Thoracic aorta (tissue), 2 donors: ENCODE data around the gene KRTAP9-6. TPM values are rescaled to one million over a fixed set of nuclear protein-coding genes. Genes with fewer than 3 reads are reported as not detected.

Source experiments
- total RNA-seq, 2 donors: library from RNA; depleted of rRNA; stranded (reverse); fragments of >200 nt; gene quantifications; one replicate each; pipeline versions ENCODE4 v1.1.0 to v1.2.3, GENCODE V29; 2016

The KRTAP9-6 gene
- total RNA-seq, 2 donors from 2014 or later: not detected

Other genes starting within 250 kb of the KRTAP9-6 start
- gene KRTAP1-5, start 238.2 kb upstream of the KRTAP9-6 start, total RNA-seq: not detected
- gene KRTAP1-4, start 235.2 kb upstream of the KRTAP9-6 start, total RNA-seq: not detected
- gene KRTAP1-3, start 230.5 kb upstream of the KRTAP9-6 start, total RNA-seq: not detected
- gene KRTAP1-1, start 223.9 kb upstream of the KRTAP9-6 start, total RNA-seq: not detected
- not detected for gene KRTAP2-1, start 218.1 kb upstream of the KRTAP9-6 start, total RNA-seq
- gene KRTAP2-2, start 210.1 kb upstream of the KRTAP9-6 start, total RNA-seq: not detected
- not detected for gene KRTAP2-3, start 205.3 kb upstream of the KRTAP9-6 start, total RNA-seq
- not detected for gene KRTAP2-4, start 199.5 kb upstream of the KRTAP9-6 start, total RNA-seq
- not detected for gene KRTAP4-7, start 181.2 kb upstream of the KRTAP9-6 start, total RNA-seq
- gene KRTAP4-8, start 167.2 kb upstream of the KRTAP9-6 start, total RNA-seq: not detected
- gene KRTAP4-16, start 163.2 kb upstream of the KRTAP9-6 start, total RNA-seq: not detected
- not detected for gene KRTAP4-9, start 160.0 kb upstream of the KRTAP9-6 start, total RNA-seq
- gene KRTAP4-11, start 147.0 kb upstream of the KRTAP9-6 start, total RNA-seq: not detected
- not detected for gene KRTAP4-12, start 141.2 kb upstream of the KRTAP9-6 start, total RNA-seq
- not detected for gene KRTAP4-6, start 124.8 kb upstream of the KRTAP9-6 start, total RNA-seq
- gene KRTAP4-5, start 115.6 kb upstream of the KRTAP9-6 start, total RNA-seq: not detected
- gene KRTAP4-4, start 104.6 kb upstream of the KRTAP9-6 start, total RNA-seq: not detected
- not detected for gene KRTAP4-3, start 97.2 kb upstream of the KRTAP9-6 start, total RNA-seq
- gene KRTAP4-2, start 87.2 kb upstream of the KRTAP9-6 start, total RNA-seq: not detected
- not detected for gene KRTAP4-1, start 80.5 kb upstream of the KRTAP9-6 start, total RNA-seq
- not detected for gene KRTAP9-1, start 75.5 kb upstream of the KRTAP9-6 start, total RNA-seq
- gene KRTAP9-2, start 38.7 kb upstream of the KRTAP9-6 start, total RNA-seq: not detected
- gene KRTAP9-3, start 32.9 kb upstream of the KRTAP9-6 start, total RNA-seq: not detected
- gene KRTAP9-8, start 27.4 kb upstream of the KRTAP9-6 start, total RNA-seq: not detected
- not detected for gene KRTAP9-4, start 15.7 kb upstream of the KRTAP9-6 start, total RNA-seq
- not detected for gene KRTAP9-9, start 10.0 kb upstream of the KRTAP9-6 start, total RNA-seq
- gene KRTAP9-7, start 10.3 kb downstream of the KRTAP9-6 start, total RNA-seq: not detected
- not detected for gene KRTAP29-1, start 37.5 kb downstream of the KRTAP9-6 start, total RNA-seq
- not detected for gene KRTAP16-1, start 43.9 kb downstream of the KRTAP9-6 start, total RNA-seq
- not detected for gene KRTAP17-1, start 50.3 kb downstream of the KRTAP9-6 start, total RNA-seq
- gene KRT33A, start 85.5 kb downstream of the KRTAP9-6 start, total RNA-seq: not detected
- not detected for gene KRT33B, start 104.4 kb downstream of the KRTAP9-6 start, total RNA-seq
- not detected for gene KRT34, start 116.9 kb downstream of the KRTAP9-6 start, total RNA-seq
- not detected for gene KRT31, start 132.2 kb downstream of the KRTAP9-6 start, total RNA-seq
- not detected for gene KRT37, start 159.2 kb downstream of the KRTAP9-6 start, total RNA-seq
- not detected for gene KRT38, start 175.6 kb downstream of the KRTAP9-6 start, total RNA-seq
- gene KRT32, start 202.0 kb downstream of the KRTAP9-6 start, total RNA-seq: not detected
- not detected for gene KRT35, start 215.8 kb downstream of the KRTAP9-6 start, total RNA-seq
- not detected for gene KRT36, start 224.5 kb downstream of the KRTAP9-6 start, total RNA-seq
- gene KRT13, start 240.2 kb downstream of the KRTAP9-6 start, total RNA-seq: 1 to 10 TPM in 1 of 2 donors, not detected in 1; 1.4 TPM